Measurements from ENCODE around the gene PGS1. TPM values are rescaled to one million over a fixed set of nuclear protein-coding genes. Genes with fewer than 3 reads are reported as not detected.

PGS1 gene
- total RNA-seq, 4 donors from 2014 or later = 24.1 to 53.0 (median 38.8) TPM

- TF ChIP-seq EP300 (IDR thresholded peaks at IDR 0.05) (no peak), POLR2AphosphoS5 (IDR thresholded peaks at IDR 0.05) (peak; percentile 41)
- Histone ChIP-seq H3K36me3 (no peaks in the 10 kb centered on the region), H3K27me3 (no peaks in the 10 kb centered on the region), H3K4me3 (no peak overlapping the region), H3K4me1 (peaks cover 5 to 59% (median 29%) of the 10 kb centered on the region in 3 donors), H3K9me3 (no peaks in the 10 kb centered on the region), H3K27ac (peak overlapping the region; percentile 96 to 99 (median 97))
- 40 to 76% methylated on average over 1 to 4 of the region's 19 CpGs for WGBS, 2 donors (ENCODE audit: low coverage in 1 of 2)
- ATAC-seq = no peak
These were observed 34.8 kb upstream of the PGS1 start for GRCh38 chr17:78343543-78344201.

- WGBS, 2 donors (ENCODE audit: low coverage in 1 of 2) = 0 to 70% methylated on average over 1 to 6 of the region's 10 CpGs
- TF ChIP-seq CTCF (IDR thresholded peaks at IDR 0.05) (no peak), POLR2A (IDR thresholded peaks at IDR 0.05) (no peak), EP300 (IDR thresholded peaks at IDR 0.05) (no peak), POLR2AphosphoS5 (IDR thresholded peaks at IDR 0.05) (no peak)
- no peak overlapping the region for H3K4me3 ChIP-seq
- ATAC-seq = no peak
- no peaks in the 10 kb centered on the region for H3K36me3 ChIP-seq
- H3K27ac ChIP-seq = peak overlapping the region in 2 of 4 donors; percentile 39 to 53
- H3K27me3 ChIP-seq = no peaks in the 10 kb centered on the region
- H3K4me1 ChIP-seq = peaks cover 5 to 60% (median 29%) of the 10 kb centered on the region in 3 donors
- H3K9me3 ChIP-seq = no peaks in the 10 kb centered on the region
These were observed 33.8 kb upstream of the PGS1 start for GRCh38 chr17:78344666-78345065.

- Histone ChIP-seq H3K4me3 (no peak overlapping the region), H3K27ac (peak overlapping the region in 3 of 4 donors; percentile 30 to 53 (median 39)), H3K27me3 (no peaks in the 10 kb centered on the region), H3K4me1 (peaks cover 5 to 65% (median 29%) of the 10 kb centered on the region in 3 donors), H3K36me3 (no peaks in the 10 kb centered on the region), H3K9me3 (no peaks in the 10 kb centered on the region)
- 40 to 73% methylated on average over 8 of the region's 8 CpGs for WGBS, 2 donors (ENCODE audit: low coverage in 1 of 2)
- TF ChIP-seq CTCF (IDR thresholded peaks at IDR 0.05) = peak in 2 of 4 experiments; percentile 13 to 39
- no peak for TF ChIP-seq POLR2A (IDR thresholded peaks at IDR 0.05)
- no peak for ATAC-seq
These were observed 33.3 kb upstream of the PGS1 start for GRCh38 chr17:78345172-78345571.

- H3K9me3 ChIP-seq = no peaks in the 10 kb centered on the region
- H3K27ac ChIP-seq = peak overlapping the region in 2 of 4 donors; percentile 39 to 53
- no peak overlapping the region for H3K4me3 ChIP-seq
- TF ChIP-seq POLR2AphosphoS5 (IDR thresholded peaks at IDR 0.05) (no peak), CTCF (IDR thresholded peaks at IDR 0.05) (no peak), EP300 (IDR thresholded peaks at IDR 0.05) (no peak), POLR2A (IDR thresholded peaks at IDR 0.05) (no peak)
- no peak for ATAC-seq
- peaks cover 5 to 72% (median 29%) of the 10 kb centered on the region in 3 donors for H3K4me1 ChIP-seq
- 96% methylated on average over 4 to 6 of the region's 10 CpGs for WGBS, 2 donors (ENCODE audit: low coverage in 1 of 2)
- no peaks in the 10 kb centered on the region for H3K27me3 ChIP-seq
- no peaks in the 10 kb centered on the region for H3K36me3 ChIP-seq
These were observed 32.5 kb upstream of the PGS1 start for GRCh38 chr17:78345791-78346494.

GRCh38 chr17:78346605-78347250, 31.7 kb upstream of the PGS1 start:
- Histone ChIP-seq H3K9me3 (no peaks in the 10 kb centered on the region), H3K27me3 (no peaks in the 10 kb centered on the region), H3K4me1 (peaks cover 7 to 72% (median 29%) of the 10 kb centered on the region in 3 donors), H3K4me3 (no peak overlapping the region), H3K27ac (no peak overlapping the region), H3K36me3 (no peaks in the 10 kb centered on the region)
- WGBS, 2 donors (ENCODE audit: low coverage in 1 of 2) = 94 to 95% methylated on average over 7 to 13 of the region's 13 CpGs
- ATAC-seq = no peak
- TF ChIP-seq EP300 (IDR thresholded peaks at IDR 0.05) = no peak
- no peak for TF ChIP-seq CTCF (IDR thresholded peaks at IDR 0.05)
- TF ChIP-seq POLR2A (IDR thresholded peaks at IDR 0.05) = no peak
- no peak for TF ChIP-seq POLR2AphosphoS5 (IDR thresholded peaks at IDR 0.05)
